Measurements from ENCODE around the gene MAPRE2. TPM values are rescaled to one million over a fixed set of nuclear protein-coding genes. Genes with fewer than 3 reads are reported as not detected.

The MAPRE2 gene
- total and polyA plus RNA-seq, 2 of the 13 experiments (the other 11 are each of a cell fraction or from before 2014, with no cell fraction given): 34.5 to 67.9 TPM

DNA sequence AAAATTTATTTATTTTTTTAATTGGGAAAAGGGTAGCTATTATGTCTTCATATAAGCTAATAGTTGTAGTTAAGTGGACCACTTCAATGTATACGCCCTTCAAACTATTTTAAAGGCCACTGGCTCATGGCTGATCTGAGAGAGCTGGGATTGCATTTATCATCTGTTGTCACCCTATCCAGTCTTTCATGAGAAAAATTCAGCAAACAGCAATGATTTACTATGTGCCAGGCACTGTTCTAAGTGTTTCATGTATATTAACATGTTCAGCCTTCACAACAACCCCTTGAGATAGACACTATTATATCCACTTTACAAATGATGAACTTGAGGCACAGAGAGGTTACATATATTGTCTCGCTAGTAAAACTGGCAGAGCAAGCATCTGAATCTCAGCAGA, 133.5 kb downstream of the MAPRE2 start:
- H3K27me3 ChIP-seq (ENCODE audit: control insufficient read depth in 1 of 2, insufficient read depth in 2 of 2, low read length in 2 of 2): no peaks in the 10 kb centered on the region; a peak in 1 of 5 replicates
- CTCF ChIA-PET (ENCODE audit: low intra/inter-chr PET ratio, low total read pairs): no interaction called here
- no peak overlapping the region for H3K9ac ChIP-seq (ENCODE audit: insufficient read depth, low read depth, low read length)
- H3K36me3 ChIP-seq (replicated peaks in 1 of 2; ENCODE audit: control insufficient read depth in 1 of 2, insufficient read depth in 2 of 2, low read length in 2 of 2): no peaks in the 10 kb centered on the region
- H3K4me3 ChIP-seq (replicated peaks in 1 of 3; ENCODE audit: insufficient read depth in 1 of 3, low read depth in 2 of 3, low read length in 3 of 3): no peak overlapping the region
- in situ Hi-C loops (cut with HindIII; ENCODE audit: extremely low pct_ligation_motif_present, low pct_unique_long_range_greater_than_20kb) (no loop called here), intact Hi-C loops (cut with micrococcal nuclease; ENCODE audit: unreplicated experiment) (loop anchor here (5.0 kb wide), 1 partner anchor 418 kb away; no protein-coding TSS in a partner anchor)
- no peaks in the 10 kb centered on the region for H4K20me1 ChIP-seq (ENCODE audit: insufficient read depth, low read length)
- no TSS peak for BruUV-seq (replicated peaks)
- H3K9me3 ChIP-seq (ENCODE audit: low read length): peaks cover 5% of the 10 kb centered on the region
- TF ChIP-seq, protein P1, sequence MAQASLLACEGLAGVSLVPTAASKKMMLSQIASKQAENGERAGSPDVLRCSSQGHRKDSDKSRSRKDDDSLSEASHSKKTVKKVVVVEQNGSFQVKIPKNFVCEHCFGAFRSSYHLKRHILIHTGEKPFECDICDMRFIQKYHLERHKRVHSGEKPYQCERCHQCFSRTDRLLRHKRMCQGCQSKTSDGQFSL (CRISPR knock-in tag; IDR thresholded peaks at IDR 0.05): no peak
- TF ChIP-seq RBM22 (optimal IDR thresholded peaks at IDR 0.05; ENCODE audit: low read length) (no peak), ZNF20 (CRISPR knock-in tag; IDR thresholded peaks at IDR 0.05) (no peak), ELF3 (CRISPR knock-in tag; IDR thresholded peaks at IDR 0.05) (no peak), HOXA5 (CRISPR knock-in tag; IDR thresholded peaks at IDR 0.05) (no peak), ATF7 (IDR thresholded peaks at IDR 0.05) (no peak), ATF7 (CRISPR knock-in tag; IDR thresholded peaks at IDR 0.05) (no peak), E2F1 (CRISPR knock-in tag; IDR thresholded peaks at IDR 0.05) (no peak)
- TF ChIP-seq, protein P2, sequence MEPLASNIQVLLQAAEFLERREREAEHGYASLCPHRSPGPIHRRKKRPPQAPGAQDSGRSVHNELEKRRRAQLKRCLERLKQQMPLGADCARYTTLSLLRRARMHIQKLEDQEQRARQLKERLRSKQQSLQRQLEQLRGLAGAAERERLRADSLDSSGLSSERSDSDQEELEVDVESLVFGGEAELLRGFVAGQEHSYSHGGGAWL (CRISPR knock-in tag; IDR thresholded peaks at IDR 0.05): no peak
- no peak overlapping the region; the same call in 1 of the 2 replicates for H3K4me2 ChIP-seq (ENCODE audit: low read depth, low read length)
- no peak overlapping the region for H2AFZ ChIP-seq (ENCODE audit: low read length)
- WGBS (ENCODE audit: low lambda C conversion rate): 98% methylated on average over 2 of the region's 2 CpGs
- H3K79me2 ChIP-seq (ENCODE audit: insufficient read depth, low read length): no peaks in the 10 kb centered on the region
- FAIRE-seq: no peak
- no peak for DNase-seq (ENCODE audit: low spot score)
- ATAC-seq: no peak
- no peak overlapping the region for H3K27ac ChIP-seq (ENCODE audit: extremely low read length, insufficient read depth, low read length)
- POLR2A ChIA-PET: interaction anchor here (0.6 kb wide), 1 partner anchor 66 kb away, joined by 3 read pairs; no protein-coding TSS in a partner anchor
- peaks cover 60% of the 10 kb centered on the region for H3K4me1 ChIP-seq (ENCODE audit: insufficient read depth, low read length)

Measured in HepG2 (cell line).